ENCODE measurements around the gene LMOD1. TPM values are rescaled to one million over a fixed set of nuclear protein-coding genes. Genes with fewer than 3 reads are reported as not detected.

The LMOD1 gene
- polyA plus RNA-seq, 3 donors: not detected

DNA sequence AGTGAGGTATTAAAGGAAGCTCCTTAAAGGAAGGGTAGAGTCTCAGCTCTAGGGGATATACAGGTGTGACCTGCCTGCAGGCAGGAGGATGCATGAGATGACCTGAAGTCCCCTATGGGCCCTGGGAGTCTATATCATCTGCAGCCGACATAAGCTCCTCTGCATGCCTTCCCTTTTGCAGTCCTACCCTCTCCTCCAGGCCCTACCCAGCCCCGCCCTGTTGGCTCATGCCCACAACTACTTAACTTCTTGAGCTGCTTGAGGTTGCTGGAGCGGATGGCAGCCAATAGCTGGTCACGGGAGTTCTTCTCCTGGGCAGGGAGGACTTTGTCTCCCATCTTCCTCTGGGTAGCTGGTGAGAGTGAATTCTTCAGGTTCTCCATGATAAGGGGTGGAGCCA is 47.4 kb downstream of the LMOD1 start:
- Histone ChIP-seq H3K36me3 (replicated peaks in 1 of 2; ENCODE audit: control insufficient read depth in 1 of 2, insufficient read depth in 2 of 2, low read length in 2 of 2) (no peaks in the 10 kb centered on the region), H2AFZ (ENCODE audit: insufficient read depth, low read depth, low read length, poor library complexity, severe bottlenecking) (no peak overlapping the region), H3K27me3 (ENCODE audit: control insufficient read depth in 2 of 2, insufficient read depth in 2 of 2, low read length in 2 of 2) (no peaks in the 10 kb centered on the region), H3K9me3 (replicated peaks in 1 of 2; ENCODE audit: control insufficient read depth in 1 of 2, insufficient read depth in 1 of 2, low read length in 2 of 2) (no peaks in the 10 kb centered on the region), H3K27ac (ENCODE audit: low read depth in 1 of 2, low read length in 2 of 2) (no peak overlapping the region), H3K4me3 (replicated peaks in 1 of 3; ENCODE audit: low read depth in 2 of 3, low read length in 3 of 3) (no peak overlapping the region), H3K9ac (ENCODE audit: insufficient read depth, low read length, poor library complexity, severe bottlenecking) (no peak overlapping the region), H3K4me1 (ENCODE audit: control insufficient read depth in 1 of 2, insufficient read depth in 2 of 2, low read length in 2 of 2) (no peaks in the 10 kb centered on the region), H3K79me2 (ENCODE audit: insufficient read depth, low read length) (no peaks in the 10 kb centered on the region), H4K20me1 (ENCODE audit: insufficient read depth, low read length) (no peaks in the 10 kb centered on the region), H3K4me2 (replicated peaks; ENCODE audit: extremely low read depth, low read length, poor library complexity, severe bottlenecking) (no peak overlapping the region)
- Mint-ChIP-seq H3K4me3 (no peak overlapping the region), H3K27ac (no peak overlapping the region), H3K4me1 (peaks cover 6% of the 10 kb centered on the region), H3K9me3 (peaks cover 0 to 1% (median 0%) of the 10 kb centered on the region in 7 donors), H3K36me3 (no peaks in the 10 kb centered on the region), H3K27me3 (ENCODE audit: low read depth in 3 of 3) (peaks cover 2 to 3% (median 3%) of the 10 kb centered on the region in 3 donors)
- no CpG with 5 or more reads among the region's 4 CpGs for WGBS (ENCODE audit: insufficient coverage)
- TF ChIP-seq, protein P1, sequence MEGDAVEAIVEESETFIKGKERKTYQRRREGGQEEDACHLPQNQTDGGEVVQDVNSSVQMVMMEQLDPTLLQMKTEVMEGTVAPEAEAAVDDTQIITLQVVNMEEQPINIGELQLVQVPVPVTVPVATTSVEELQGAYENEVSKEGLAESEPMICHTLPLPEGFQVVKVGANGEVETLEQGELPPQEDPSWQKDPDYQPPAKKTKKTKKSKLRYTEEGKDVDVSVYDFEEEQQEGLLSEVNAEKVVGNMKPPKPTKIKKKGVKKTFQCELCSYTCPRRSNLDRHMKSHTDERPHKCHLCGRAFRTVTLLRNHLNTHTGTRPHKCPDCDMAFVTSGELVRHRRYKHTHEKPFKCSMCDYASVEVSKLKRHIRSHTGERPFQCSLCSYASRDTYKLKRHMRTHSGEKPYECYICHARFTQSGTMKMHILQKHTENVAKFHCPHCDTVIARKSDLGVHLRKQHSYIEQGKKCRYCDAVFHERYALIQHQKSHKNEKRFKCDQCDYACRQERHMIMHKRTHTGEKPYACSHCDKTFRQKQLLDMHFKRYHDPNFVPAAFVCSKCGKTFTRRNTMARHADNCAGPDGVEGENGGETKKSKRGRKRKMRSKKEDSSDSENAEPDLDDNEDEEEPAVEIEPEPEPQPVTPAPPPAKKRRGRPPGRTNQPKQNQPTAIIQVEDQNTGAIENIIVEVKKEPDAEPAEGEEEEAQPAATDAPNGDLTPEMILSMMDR (IDR thresholded peaks at IDR 0.05): no peak
- no peak for DNase-seq
- intact Hi-C loops (cut with micrococcal nuclease): loop anchor here in 1 of 2 donors (5.0 kb wide), 1 partner anchor 73 kb away; no protein-coding TSS in a partner anchor

DNA sequence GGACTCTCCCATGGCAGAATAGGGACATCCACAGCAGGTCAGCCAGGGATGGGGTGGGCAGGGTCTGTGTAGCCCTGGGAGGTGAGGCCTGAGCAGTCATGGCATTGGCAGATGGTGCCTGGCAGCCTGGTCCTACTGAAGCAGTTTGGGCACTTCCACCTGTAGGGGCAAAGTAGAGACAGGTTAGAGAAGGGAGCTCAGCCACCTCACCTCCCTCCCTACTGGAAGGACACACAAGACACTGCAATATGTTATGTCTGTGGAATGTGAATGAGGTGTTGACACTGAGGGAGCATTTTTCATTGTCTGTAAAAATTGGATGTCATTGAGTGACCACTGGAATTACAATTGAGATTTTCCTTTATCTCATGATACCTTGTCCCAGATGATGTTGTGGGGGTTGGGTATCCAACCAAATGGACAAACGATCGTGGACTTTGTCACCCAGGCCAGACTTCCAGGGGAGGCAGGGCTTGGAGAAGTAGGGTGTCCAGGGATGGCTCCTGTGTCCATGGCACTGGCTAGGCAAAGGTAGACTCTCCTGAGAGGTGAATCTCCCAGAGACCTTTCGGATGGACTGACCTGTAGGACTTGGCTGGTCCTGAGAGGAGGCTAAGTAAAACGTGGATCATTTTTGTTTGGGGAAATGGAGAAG is 48.0 kb downstream of the LMOD1 start:
- DNase-seq: no peak
- Histone ChIP-seq H3K4me2 (replicated peaks; ENCODE audit: extremely low read depth, low read length, poor library complexity, severe bottlenecking) (no peak overlapping the region), H2AFZ (ENCODE audit: insufficient read depth, low read depth, low read length, poor library complexity, severe bottlenecking) (no peak overlapping the region), H4K20me1 (ENCODE audit: insufficient read depth, low read length) (no peaks in the 10 kb centered on the region), H3K27me3 (ENCODE audit: control insufficient read depth in 2 of 2, insufficient read depth in 2 of 2, low read length in 2 of 2) (no peaks in the 10 kb centered on the region), H3K4me1 (ENCODE audit: control insufficient read depth in 1 of 2, insufficient read depth in 2 of 2, low read length in 2 of 2) (no peaks in the 10 kb centered on the region), H3K4me3 (replicated peaks in 1 of 3; ENCODE audit: low read depth in 2 of 3, low read length in 3 of 3) (no peak overlapping the region), H3K27ac (ENCODE audit: low read depth in 1 of 2, low read length in 2 of 2) (no peak overlapping the region), H3K9me3 (replicated peaks in 1 of 2; ENCODE audit: control insufficient read depth in 1 of 2, insufficient read depth in 1 of 2, low read length in 2 of 2) (no peaks in the 10 kb centered on the region), H3K79me2 (ENCODE audit: insufficient read depth, low read length) (no peaks in the 10 kb centered on the region), H3K36me3 (replicated peaks in 1 of 2; ENCODE audit: control insufficient read depth in 1 of 2, insufficient read depth in 2 of 2, low read length in 2 of 2) (no peaks in the 10 kb centered on the region), H3K9ac (ENCODE audit: insufficient read depth, low read length, poor library complexity, severe bottlenecking) (no peak overlapping the region)
- no peaks in the 10 kb centered on the region for H3K36me3 Mint-ChIP-seq
- no peak overlapping the region for H3K27ac Mint-ChIP-seq
- no peak overlapping the region for H3K4me3 Mint-ChIP-seq
- WGBS (ENCODE audit: insufficient coverage): 94% methylated on average over 3 of the region's 4 CpGs
- H3K4me1 Mint-ChIP-seq: peaks cover 6% of the 10 kb centered on the region
- TF ChIP-seq, protein P1 (IDR thresholded peaks at IDR 0.05): no peak
- H3K27me3 Mint-ChIP-seq (ENCODE audit: low read depth in 3 of 3): peaks cover 2 to 3% (median 3%) of the 10 kb centered on the region in 3 donors
- peaks cover 0 to 1% (median 0%) of the 10 kb centered on the region in 7 donors for H3K9me3 Mint-ChIP-seq
- intact Hi-C loops (cut with micrococcal nuclease): loop anchor here in 1 of 2 donors (5.0 kb wide), 1 partner anchor 74 kb away; no protein-coding TSS in a partner anchor

Measured in CD14-positive monocyte (primary cell).